ENCODE measurements around the gene DNAJB5. TPM values are rescaled to one million over a fixed set of nuclear protein-coding genes. Genes with fewer than 3 reads are reported as not detected.

The DNAJB5 gene
- total RNA-seq, 1 donor from 2014 or later, result 6.9 TPM

DNA sequence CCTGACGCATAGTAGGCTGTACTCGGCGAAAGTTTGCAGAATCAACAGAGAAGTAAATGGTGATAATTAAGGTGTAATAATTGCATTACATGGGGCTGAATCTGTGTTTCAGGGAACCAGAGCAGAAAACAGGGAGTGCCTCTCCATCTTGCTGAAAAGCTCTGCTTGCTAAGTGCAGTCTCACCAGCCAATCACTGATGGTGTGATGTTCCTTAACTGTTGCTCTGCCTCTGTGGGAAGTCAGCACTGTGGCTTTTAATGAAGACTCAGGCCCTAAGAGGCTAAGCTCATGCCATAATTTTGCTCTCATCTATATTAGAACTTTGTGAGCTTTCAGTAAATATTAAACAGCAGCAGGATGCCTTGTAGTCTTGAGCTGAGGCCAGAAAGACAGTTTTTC, 27.0 kb upstream of the DNAJB5 start:
- DNase-seq (ENCODE audit: extremely low spot score in 2 of 2), result no peak
- Histone ChIP-seq H3K4me3 (no peak overlapping the region), H3K27me3 (no peaks in the 10 kb centered on the region), H3K27ac (no peak overlapping the region), H3K4me1 (peaks cover 10% of the 10 kb centered on the region), H3K9me3 (no peaks in the 10 kb centered on the region), H3K36me3 (no peaks in the 10 kb centered on the region)
- intact Hi-C loops (cut with DNase I), result no loop called here
- TF ChIP-seq POLR2AphosphoS5 (IDR thresholded peaks at IDR 0.05; ENCODE audit: insufficient read depth in 1 of 2, low read depth in 1 of 2) (no peak), POLR2A (IDR thresholded peaks at IDR 0.05) (no peak)
- TF ChIP-seq, protein P1, sequence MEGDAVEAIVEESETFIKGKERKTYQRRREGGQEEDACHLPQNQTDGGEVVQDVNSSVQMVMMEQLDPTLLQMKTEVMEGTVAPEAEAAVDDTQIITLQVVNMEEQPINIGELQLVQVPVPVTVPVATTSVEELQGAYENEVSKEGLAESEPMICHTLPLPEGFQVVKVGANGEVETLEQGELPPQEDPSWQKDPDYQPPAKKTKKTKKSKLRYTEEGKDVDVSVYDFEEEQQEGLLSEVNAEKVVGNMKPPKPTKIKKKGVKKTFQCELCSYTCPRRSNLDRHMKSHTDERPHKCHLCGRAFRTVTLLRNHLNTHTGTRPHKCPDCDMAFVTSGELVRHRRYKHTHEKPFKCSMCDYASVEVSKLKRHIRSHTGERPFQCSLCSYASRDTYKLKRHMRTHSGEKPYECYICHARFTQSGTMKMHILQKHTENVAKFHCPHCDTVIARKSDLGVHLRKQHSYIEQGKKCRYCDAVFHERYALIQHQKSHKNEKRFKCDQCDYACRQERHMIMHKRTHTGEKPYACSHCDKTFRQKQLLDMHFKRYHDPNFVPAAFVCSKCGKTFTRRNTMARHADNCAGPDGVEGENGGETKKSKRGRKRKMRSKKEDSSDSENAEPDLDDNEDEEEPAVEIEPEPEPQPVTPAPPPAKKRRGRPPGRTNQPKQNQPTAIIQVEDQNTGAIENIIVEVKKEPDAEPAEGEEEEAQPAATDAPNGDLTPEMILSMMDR (IDR thresholded peaks at IDR 0.05), result no peak

DNA sequence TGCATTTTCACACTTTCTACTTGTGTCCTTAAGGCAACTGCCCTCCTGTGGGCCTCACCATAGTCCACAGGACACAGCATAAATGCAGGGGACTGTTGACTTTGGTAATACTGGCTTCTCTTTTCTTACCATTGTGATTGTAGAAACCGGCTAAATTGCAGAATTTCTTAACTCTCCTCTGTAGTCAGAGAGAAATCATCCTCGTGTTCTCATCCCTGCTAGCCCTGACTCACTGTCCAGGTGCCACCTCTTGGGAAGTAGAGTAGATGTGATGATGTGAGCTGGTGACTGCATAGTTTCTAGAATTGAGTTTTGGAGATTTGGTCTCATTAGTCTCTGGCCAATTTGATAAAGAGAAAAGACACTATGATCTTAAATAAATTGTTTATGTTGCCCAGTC, 26.0 kb upstream of the DNAJB5 start:
- TF ChIP-seq, protein P1 (IDR thresholded peaks at IDR 0.05), result no peak
- TF ChIP-seq POLR2AphosphoS5 (IDR thresholded peaks at IDR 0.05; ENCODE audit: insufficient read depth in 1 of 2, low read depth in 1 of 2) (no peak), POLR2A (IDR thresholded peaks at IDR 0.05) (no peak)
- no peak for DNase-seq (ENCODE audit: extremely low spot score in 2 of 2)
- H3K4me3 ChIP-seq, result no peak overlapping the region
- H3K27ac ChIP-seq, result no peak overlapping the region
- H3K27me3 ChIP-seq, result no peaks in the 10 kb centered on the region
- peaks cover 4% of the 10 kb centered on the region for H3K4me1 ChIP-seq
- intact Hi-C loops (cut with DNase I), result no loop called here
- H3K36me3 ChIP-seq, result no peaks in the 10 kb centered on the region
- no peaks in the 10 kb centered on the region for H3K9me3 ChIP-seq

DNA sequence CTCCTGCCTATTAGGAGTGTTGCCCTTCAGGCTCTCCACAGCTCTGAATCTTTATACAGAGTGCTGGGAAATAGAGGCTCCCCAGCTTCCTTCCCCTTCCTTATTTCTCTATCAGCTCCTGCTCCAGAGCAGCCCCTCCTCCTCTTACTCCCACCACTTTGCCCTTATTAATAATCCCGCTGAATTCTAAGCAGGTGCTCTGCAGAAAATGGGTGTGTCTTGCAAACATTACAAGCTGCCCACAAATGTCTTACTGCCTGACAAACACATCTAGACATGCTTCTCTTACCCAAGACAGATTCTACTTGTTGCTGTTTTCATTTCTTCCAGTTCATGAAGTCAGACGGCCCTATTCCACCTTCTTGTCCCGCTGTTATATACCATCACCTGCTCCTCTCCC, 25.1 kb upstream of the DNAJB5 start:
- no peak for TF ChIP-seq POLR2AphosphoS5 (IDR thresholded peaks at IDR 0.05; ENCODE audit: insufficient read depth in 1 of 2, low read depth in 1 of 2)
- TF ChIP-seq POLR2A (IDR thresholded peaks at IDR 0.05), result no peak
- TF ChIP-seq, protein P1 (IDR thresholded peaks at IDR 0.05), result no peak
- H3K4me1 ChIP-seq, result no peaks in the 10 kb centered on the region
- intact Hi-C loops (cut with DNase I), result no loop called here
- no peak overlapping the region for H3K27ac ChIP-seq
- no peak overlapping the region for H3K4me3 ChIP-seq
- no peaks in the 10 kb centered on the region for H3K36me3 ChIP-seq
- no peaks in the 10 kb centered on the region for H3K27me3 ChIP-seq
- no peak for DNase-seq (ENCODE audit: extremely low spot score in 2 of 2)
- H3K9me3 ChIP-seq, result no peaks in the 10 kb centered on the region

DNA sequence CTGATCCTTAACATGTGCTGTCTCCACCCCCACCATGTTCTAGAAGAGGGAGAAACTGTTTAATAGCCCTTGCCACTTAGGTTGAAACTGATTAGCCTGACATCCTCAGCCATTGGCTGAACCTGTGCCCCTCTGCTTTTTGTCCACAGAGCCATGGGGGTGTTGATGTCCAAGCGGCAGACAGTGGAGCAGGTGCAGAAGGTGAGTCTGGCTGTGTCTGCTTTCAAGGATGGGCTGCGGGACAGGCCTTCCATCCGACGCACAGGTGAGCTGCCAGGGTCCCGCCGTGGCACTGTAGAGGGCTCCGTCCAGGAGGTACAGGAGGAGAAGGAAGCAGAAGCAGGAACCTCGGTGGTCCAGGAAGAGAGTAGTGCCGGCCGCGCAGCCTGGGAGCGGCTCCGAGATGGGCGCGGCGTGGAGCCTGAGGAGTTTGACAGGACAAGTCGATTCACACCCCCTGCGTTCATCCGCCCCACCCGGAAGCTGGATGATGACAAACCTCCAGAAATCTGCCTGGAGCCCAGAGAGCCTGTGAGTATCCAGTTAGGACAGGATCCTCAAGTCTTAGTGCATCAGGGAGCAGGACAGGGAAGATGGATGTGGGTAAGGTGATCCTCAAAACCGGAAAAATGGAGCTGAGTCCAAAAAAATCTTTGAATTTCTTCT, 18.3 kb upstream of the DNAJB5 start:
- no peak overlapping the region for H3K4me3 ChIP-seq
- H3K27ac ChIP-seq, result no peak overlapping the region
- TF ChIP-seq, protein P1 (IDR thresholded peaks at IDR 0.05), result no peak
- TF ChIP-seq POLR2AphosphoS5 (IDR thresholded peaks at IDR 0.05; ENCODE audit: insufficient read depth in 1 of 2, low read depth in 1 of 2) (no peak), POLR2A (IDR thresholded peaks at IDR 0.05) (no peak)
- DNase-seq (ENCODE audit: extremely low spot score in 2 of 2), result peak; percentile 80 to 84
- H3K36me3 ChIP-seq, result no peaks in the 10 kb centered on the region
- no peaks in the 10 kb centered on the region for H3K4me1 ChIP-seq
- H3K27me3 ChIP-seq, result no peaks in the 10 kb centered on the region
- intact Hi-C loops (cut with DNase I), result no loop called here
- H3K9me3 ChIP-seq, result no peaks in the 10 kb centered on the region

DNA sequence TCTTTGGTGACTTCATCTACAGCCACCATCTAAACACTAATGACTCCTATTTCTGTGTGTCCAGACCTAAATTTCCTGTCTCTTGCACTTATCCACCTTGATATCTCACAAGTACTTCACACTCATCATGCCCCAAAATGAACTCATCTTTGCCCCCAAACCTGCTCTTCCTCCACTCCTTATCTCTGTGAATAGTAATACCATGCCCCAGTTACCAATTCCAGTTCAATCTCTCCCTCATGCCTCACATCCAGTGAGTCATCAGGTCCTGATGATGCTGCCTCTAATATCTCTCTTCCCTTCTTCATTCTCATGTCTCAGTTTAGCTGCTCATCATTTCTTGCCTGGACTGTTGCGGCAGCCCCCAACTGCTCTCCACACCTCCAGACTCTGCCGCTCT, 14.9 kb upstream of the DNAJB5 start:
- TF ChIP-seq, protein P1 (IDR thresholded peaks at IDR 0.05), result no peak
- TF ChIP-seq POLR2A (IDR thresholded peaks at IDR 0.05), result no peak
- no peak for TF ChIP-seq POLR2AphosphoS5 (IDR thresholded peaks at IDR 0.05; ENCODE audit: insufficient read depth in 1 of 2, low read depth in 1 of 2)
- DNase-seq (ENCODE audit: extremely low spot score in 2 of 2), result no peak
- no peak overlapping the region for H3K4me3 ChIP-seq
- intact Hi-C loops (cut with DNase I), result no loop called here
- H3K4me1 ChIP-seq, result no peaks in the 10 kb centered on the region
- H3K27me3 ChIP-seq, result no peaks in the 10 kb centered on the region
- no peaks in the 10 kb centered on the region for H3K36me3 ChIP-seq
- no peaks in the 10 kb centered on the region for H3K9me3 ChIP-seq
- no peak overlapping the region for H3K27ac ChIP-seq
